Thyroid gland (tissue), 4 donors: ENCODE results near the gene FAM241B.

ENCODE experiments used
- CTCF ChIP-seq, 6 experiments: fragments of 200-600 bp in 3 of 6; fragments of 450-650 bp in 3 of 6; sonication (generic) in 3 of 6; IDR thresholded peaks; one replicate each; pipeline ENCODE4 v1.5.1; 2016 to 2019; ENCODE audit warnings: antibody characterized with exemption in 6 of 6, mild to moderate bottlenecking in 2 of 6, inconsistent platforms in 1 of 6, moderate library complexity in 1 of 6
- POLR2A ChIP-seq, 2 donors: fragments of 450-650 bp; IDR thresholded peaks; one replicate each; pipeline ENCODE4 v1.6.1; 2017; ENCODE audit warnings: antibody characterized with exemption in 2 of 2, mild to moderate bottlenecking in 2 of 2, moderate library complexity in 1 of 2

GRCh38 chr10:69681436-69681835, 51.4 kb downstream of the FAM241B start:
- TF ChIP-seq CTCF (IDR thresholded peaks at IDR 0.05): no peak
- TF ChIP-seq POLR2A (IDR thresholded peaks at IDR 0.05): no peak
